OCI-LY1 (cell line): Measurements from ENCODE around the gene MACROH2A2.

Source experiments
- H2AFZ ChIP-seq: fragments of 200-600 bp; sonication (generic), shearing (Covaris generic); 2 replicates; pipeline ENCODE4 v1.6.0; 2014; ENCODE audit warnings: antibody characterized with exemption, mild to moderate bottlenecking, low read length
- H3F3A ChIP-seq: fragments of 200-600 bp; sonication (generic), shearing (Covaris generic); 2 replicates; pipeline ENCODE4 v1.6.0; 2014; ENCODE audit warnings: mild to moderate bottlenecking, antibody characterized with exemption, low read length, moderate library complexity; ENCODE audit not compliant: insufficient read depth
- H3K27ac ChIP-seq: fragments of 200-600 bp; sonication (generic); 2 replicates; pipeline ENCODE4 v1.5.1; 2014; ENCODE audit warnings: low read length, mixed run types, mild to moderate bottlenecking, low read depth; ENCODE audit not compliant: poor library complexity, severe bottlenecking
- H3K27me3 ChIP-seq: fragments of 200-600 bp; sonication (generic); 2 replicates; pipeline ENCODE4 v1.6.0; 2014; ENCODE audit warnings: antibody characterized with exemption, mild to moderate bottlenecking, low read length, moderate library complexity; ENCODE audit not compliant: insufficient read depth
- H3K36me3 ChIP-seq: fragments of 200-600 bp; sonication (generic); 2 replicates; pipeline ENCODE4 v1.6.1; 2014; ENCODE audit warnings: mild to moderate bottlenecking, antibody characterized with exemption, low read length, moderate library complexity, mixed read lengths; ENCODE audit not compliant: insufficient read depth
- H3K4me1 ChIP-seq: fragments of 200-600 bp; sonication (generic); 2 replicates; pipeline ENCODE4 v1.5.1; 2014; ENCODE audit warnings: mild to moderate bottlenecking, low read length, moderate library complexity; ENCODE audit not compliant: insufficient read depth, severe bottlenecking
- H3K4me2 ChIP-seq: fragments of 200-600 bp; sonication (generic), shearing (Covaris generic); 2 replicates; pipeline ENCODE4 v1.6.1; 2014; ENCODE audit warnings: low read length
- H3K4me3 ChIP-seq: fragments of 200-600 bp; sonication (generic); 2 replicates; pipeline ENCODE4 v1.5.1; 2014; ENCODE audit warnings: low read length, low read depth, mild to moderate bottlenecking, mixed read lengths; ENCODE audit not compliant: poor library complexity, severe bottlenecking
- H3K79me2 ChIP-seq: fragments of 200-600 bp; shearing (Covaris generic); 2 replicates; pipeline ENCODE4 v1.6.1; 2016; ENCODE audit warnings: mixed run types, low read length, mixed read lengths; ENCODE audit not compliant: insufficient read depth
- H3K9ac ChIP-seq: fragments of 200-600 bp; sonication (generic), shearing (Covaris generic); 2 replicates; pipeline ENCODE4 v1.6.1; 2014; ENCODE audit warnings: mild to moderate bottlenecking, low read length, mixed read lengths
- H3K9me2 ChIP-seq: fragments of 200-600 bp; sonication (generic), shearing (Covaris generic); 2 replicates; pipeline ENCODE4 v1.6.1; 2014; ENCODE audit warnings: low read depth, mild to moderate bottlenecking, low read length, mixed read lengths
- H3K9me3 ChIP-seq: fragments of 200-600 bp; shearing (Covaris generic); 2 replicates; pipeline ENCODE4 v1.6.1; 2014; ENCODE audit warnings: low read length, mixed read lengths
- H4K20me1 ChIP-seq: fragments of 200-600 bp; sonication (generic), shearing (Covaris generic); 2 replicates; pipeline ENCODE4 v1.6.0; 2016; ENCODE audit warnings: mild to moderate bottlenecking, low read length; ENCODE audit not compliant: insufficient read depth
- CTCF ChIP-seq: fragments of 200-600 bp; sonication (generic), shearing (Covaris generic); IDR thresholded peaks from 2 replicates; pipeline ENCODE4 v1.5.1; 2017; ENCODE audit warnings: mild to moderate bottlenecking, antibody characterized with exemption, low read length, moderate library complexity, mixed read lengths
- EZH2 ChIP-seq: fragments of 200-600 bp; sonication (generic), shearing (Covaris generic); IDR thresholded peaks from 2 replicates; pipeline ENCODE4 v1.8.0; 2017; ENCODE audit warnings: borderline replicate concordance, mixed run types, mild to moderate bottlenecking, antibody characterized with exemption, low read length, moderate library complexity, mixed read lengths

The MACROH2A2 gene

GRCh38 chr10:70052462-70053217 is at the start of gene MACROH2A2:
MACROH2A2 (plus strand) TSS chr10:70052846; CDS start chr10:70075659, 22,813 bp downstream.
- Histone ChIP-seq H3K4me1 (no peaks in the 10 kb centered on the region), H3K4me2 (no peak within 1 kb of the TSS), H2AFZ (no peak within 1 kb of the TSS), H3K4me3 (no peak within 1 kb of the TSS), H3F3A (no peaks in the 10 kb centered on the region), H3K9me3 (no peaks in the 10 kb centered on the region), H3K9me2 (no peaks in the 10 kb centered on the region), H3K27ac (no peak within 1 kb of the TSS), H3K36me3 (no peaks in the 10 kb centered on the region), H3K79me2 (no peaks in the 10 kb centered on the region), H3K9ac (no peak within 1 kb of the TSS), H4K20me1 (no peaks in the 10 kb centered on the region), H3K27me3 (no peaks in the 10 kb centered on the region)
- TF ChIP-seq CTCF (no peak), EZH2 (no peak)

DNA sequence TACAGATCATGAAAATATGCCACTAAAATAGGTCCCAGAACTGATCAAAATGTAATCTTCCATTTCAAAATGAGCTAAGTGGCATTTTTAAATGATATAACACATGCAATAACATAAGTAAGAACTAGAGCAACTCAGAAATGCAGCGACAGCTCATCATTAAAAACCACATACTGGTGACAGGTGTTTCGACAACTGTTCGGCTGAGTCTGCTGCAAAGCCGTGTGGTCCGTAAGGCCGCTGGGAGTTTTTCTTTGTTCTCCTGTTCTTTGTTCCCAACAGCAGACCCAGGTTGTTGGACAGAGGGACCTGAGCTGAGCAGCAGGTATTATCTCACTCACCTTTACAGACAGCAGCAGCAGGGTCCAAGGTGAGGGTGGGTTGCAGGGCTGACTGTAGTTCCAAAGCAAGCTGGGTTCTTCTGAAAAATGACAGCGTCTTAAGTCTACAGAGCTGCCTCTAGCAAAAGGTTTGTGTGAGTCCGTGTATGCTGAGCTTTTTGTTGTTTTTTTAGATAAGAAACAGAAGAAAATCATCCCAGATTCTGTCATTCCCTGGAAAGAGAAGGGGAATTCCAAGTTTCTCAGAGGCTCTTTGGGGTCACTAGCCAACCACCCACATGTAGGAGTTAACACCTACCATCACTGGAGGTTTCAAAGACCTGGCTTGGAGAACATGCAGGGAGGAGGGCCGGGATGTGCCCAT is 45.4 kb upstream of the MACROH2A2 start:
- Histone ChIP-seq H3K27me3 (no peaks in the 10 kb centered on the region), H2AFZ (no peak overlapping the region), H3K27ac (no peak overlapping the region), H3K9me2 (no peaks in the 10 kb centered on the region), H3K36me3 (no peaks in the 10 kb centered on the region), H3K4me2 (no peak overlapping the region), H3K4me1 (no peaks in the 10 kb centered on the region), H3K4me3 (no peak overlapping the region), H3K9me3 (no peaks in the 10 kb centered on the region), H3F3A (no peaks in the 10 kb centered on the region), H4K20me1 (no peaks in the 10 kb centered on the region), H3K79me2 (no peaks in the 10 kb centered on the region), H3K9ac (no peak overlapping the region)
- TF ChIP-seq CTCF (no peak), EZH2 (no peak)

- Histone ChIP-seq H3K4me2 (no peak overlapping the region), H4K20me1 (no peaks in the 10 kb centered on the region), H2AFZ (no peak overlapping the region), H3K79me2 (no peaks in the 10 kb centered on the region), H3K4me1 (no peaks in the 10 kb centered on the region), H3K9me2 (no peaks in the 10 kb centered on the region), H3K27ac (no peak overlapping the region), H3K9ac (no peak overlapping the region), H3K4me3 (no peak overlapping the region), H3K9me3 (peaks cover 12% of the 10 kb centered on the region), H3F3A (no peaks in the 10 kb centered on the region), H3K27me3 (no peaks in the 10 kb centered on the region), H3K36me3 (no peaks in the 10 kb centered on the region; the same call in 1 of the 2 replicates)
- TF ChIP-seq EZH2: no peak
- no peak for TF ChIP-seq CTCF
Observed at GRCh38 chr10:70031215-70031614, 21.4 kb upstream of the MACROH2A2 start.
